HepG2 (cell line): ENCODE measurements around the gene GBX1. TPM values are rescaled to one million over a fixed set of nuclear protein-coding genes. Genes with fewer than 3 reads are reported as not detected.

Experiments used
- ATAC-seq: fragments of 200-7000 bp; cut with Tn5 transposase; 3 replicates; pipeline ENCODE4 v1.9.1; 2020; ENCODE audit warnings: mild to moderate bottlenecking, moderate library complexity
- BruUV-seq: library from RNA; stranded (reverse); fragments of 400-500 nt; replicated peaks from 2 replicates; lab custom pipeline; 2021; lab: Mats Ljungman, UMichigan
- CTCF ChIA-PET: fragments of 300-600 bp; formaldehyde crosslinking; extraction: SDS; loops from one replicate; lab custom pipeline; 2021; ENCODE audit warnings: low total read pairs, inconsistent platforms, low intra/inter-chr PET ratio; lab: Yijun Ruan, JAX
- POLR2A ChIA-PET: fragments of 350-600 bp; sonication (Branson Sonifier 250); formaldehyde crosslinking; loops from one replicate; lab custom pipeline; 2020; ENCODE audit warnings: antibody characterized with exemption, inconsistent platforms; lab: Yijun Ruan, JAX
- DNase-seq: peaks from one replicate; pipeline ENCODE4 v3.0.0-alpha.2; 2015; ENCODE audit warnings: low spot score
- FAIRE-seq: peaks from 3 replicates; lab custom pipeline; 2011; peaks lifted over from hg19 to GRCh38; lab: Jason Lieb, UNC
- H2AFZ ChIP-seq: one replicate; pipeline ENCODE4 v1.6.1; 2011; ENCODE audit warnings: low read length, inconsistent platforms
- H3K27ac ChIP-seq: fragments of 300-600 bp; 3 replicates; pipeline ENCODE4 v1.8.0; 2011; ENCODE audit warnings: mixed run types, mild to moderate bottlenecking, mixed read lengths, low read length, inconsistent platforms; ENCODE audit not compliant: insufficient read depth; ENCODE audit errors: extremely low read length
- H3K27me3 ChIP-seq, 2 experiments: fragments of 200-600 bp in 1 of 2; 2 replicates in 1 of 2; 3 replicates in 1 of 2; pipeline versions ENCODE4 v1.6.0 to v1.8.0; 2011; ENCODE audit warnings: low read length in 2 of 2, mild to moderate bottlenecking in 2 of 2, moderate library complexity in 2 of 2, inconsistent platforms in 1 of 2; ENCODE audit not compliant: insufficient read depth in 2 of 2, control insufficient read depth in 1 of 2
- H3K36me3 ChIP-seq, 2 experiments: fragments of 200-600 bp in 1 of 2; replicated peaks in 1 of 2; 2 replicates in 1 of 2; 3 replicates in 1 of 2; pipeline versions ENCODE4 v1.5.1 to v1.8.0; 2011; ENCODE audit warnings: low read length in 2 of 2, inconsistent platforms in 1 of 2; ENCODE audit not compliant: insufficient read depth in 2 of 2, control insufficient read depth in 1 of 2
- H3K4me1 ChIP-seq: 2 replicates; pipeline ENCODE4 v1.5.1; 2012; ENCODE audit warnings: low read length, inconsistent platforms; ENCODE audit not compliant: insufficient read depth
- H3K4me2 ChIP-seq: 2 replicates; pipeline ENCODE4 v1.6.0; 2011; ENCODE audit warnings: low read depth, low read length, inconsistent platforms
- H3K4me3 ChIP-seq, 3 experiments: fragments of 200-600 bp in 1 of 3; sonication (generic), shearing (Covaris generic) in 1 of 3; replicated peaks in 1 of 3; 2 replicates each; pipeline ENCODE4 v1.5.1; 2011 to 2016; ENCODE audit warnings: low read length in 3 of 3, inconsistent platforms in 2 of 3, low read depth in 2 of 3, mild to moderate bottlenecking in 2 of 3, control low read depth in 1 of 3, mixed read lengths in 1 of 3; ENCODE audit not compliant: insufficient read depth in 1 of 3
- H3K79me2 ChIP-seq: one replicate; pipeline ENCODE4 v1.6.1; 2011; ENCODE audit warnings: low read length, inconsistent platforms; ENCODE audit not compliant: insufficient read depth
- H3K9ac ChIP-seq: 2 replicates; pipeline ENCODE4 v1.6.0; 2011; ENCODE audit warnings: mild to moderate bottlenecking, low read depth, low read length, inconsistent platforms; ENCODE audit not compliant: insufficient read depth
- H3K9me3 ChIP-seq: 2 replicates; pipeline ENCODE4 v1.5.1; 2012; ENCODE audit warnings: mild to moderate bottlenecking, low read length
- H4K20me1 ChIP-seq: 2 replicates; pipeline ENCODE4 v1.6.0; 2011; ENCODE audit warnings: inconsistent platforms, mild to moderate bottlenecking, low read length, moderate library complexity; ENCODE audit not compliant: insufficient read depth
- IRF1 ChIP-seq: sonication (generic); formaldehyde crosslinking; IDR thresholded peaks from 2 replicates; pipeline ENCODE4 v1.4.0; 2020; ENCODE audit warnings: low read depth, mild to moderate bottlenecking, missing genetic modification reagents
- MBD4 ChIP-seq: IDR thresholded peaks from 2 replicates; pipeline ENCODE4 v1.6.1; 2012; ENCODE audit warnings: low read length, inconsistent platforms, borderline replicate concordance
- MLX ChIP-seq: IDR thresholded peaks from 2 replicates; pipeline ENCODE4 v1.6.1; 2016
- NR1H2 ChIP-seq: sonication (generic); formaldehyde crosslinking; IDR thresholded peaks from 2 replicates; pipeline ENCODE4 v1.8.1; 2022; ENCODE audit warnings: low read depth, missing genetic modification reagents, borderline replicate concordance
- PRPF4 ChIP-seq: fragments of 200-400 bp; formaldehyde crosslinking; IDR thresholded peaks from 2 replicates; pipeline ENCODE4 v1.6.1; 2016; ENCODE audit warnings: low read length, low read depth; ENCODE audit not compliant: poor library complexity, severe bottlenecking
- SNAPC4 ChIP-seq: sonication (generic); formaldehyde crosslinking; IDR thresholded peaks from 2 replicates; pipeline ENCODE4 v1.4.0; 2020; ENCODE audit warnings: mild to moderate bottlenecking, missing genetic modification reagents
- ZNF17 ChIP-seq: sonication (generic); formaldehyde crosslinking; IDR thresholded peaks from 2 replicates; pipeline ENCODE4 v1.5.0; 2020; ENCODE audit warnings: mild to moderate bottlenecking, missing genetic modification reagents
- ZNF318 ChIP-seq: sonication (generic); formaldehyde crosslinking; IDR thresholded peaks from 2 replicates; pipeline ENCODE4 v1.4.0; 2020; ENCODE audit warnings: mild to moderate bottlenecking, missing genetic modification reagents
- WGBS: methylation state at CpG from one replicate; pipeline ENCODE4 v1.1.6; 2017; ENCODE audit warnings: low lambda C conversion rate; 5-methylcytosine and 5-hydroxymethylcytosine counted together
- in situ Hi-C: cut with HindIII; loops from 2 replicates; pipeline ENCODE4 v1.10.0; 2017; ENCODE audit warnings: low pct_unique_long_range_greater_than_20kb; ENCODE audit not compliant: extremely low pct_ligation_motif_present
- intact Hi-C: fragments of 100-400 bp; cut with micrococcal nuclease; formaldehyde crosslinking; loops from one replicate; pipeline ENCODE4 v1.10.0; 2022; ENCODE audit not compliant: unreplicated experiment
- polyA plus RNA-seq, 8 experiments: library from polyadenylated mRNA; depleted of rRNA in 3 of 8; stranded (reverse) in 7 of 8; unstranded in 1 of 8; fragments of >200 nt; fragmentation: Illumina TruSeq in 4 of 8; extraction: Trizol in 4 of 8; gene quantifications; 2 replicates each; pipeline versions ENCODE4 v1.2.1 to v1.2.3, GENCODE V29; 2011 to 2016; ENCODE audit warnings: low read depth in 4 of 8, missing spikeins in 1 of 8, mixed read lengths in 1 of 8; ENCODE audit not compliant: insufficient read depth in 1 of 8
- total RNA-seq, 5 experiments: library from RNA; depleted of rRNA; stranded (reverse); fragments of >200 nt; fragmentation: Illumina TruSeq; extraction: Trizol; gene quantifications; 2 replicates each; pipeline ENCODE4 v1.2.3, GENCODE V29; 2016; ENCODE audit warnings: low read depth in 1 of 5

GBX1 gene
- total and polyA plus RNA-seq, 2 of the 13 experiments (the other 11 are each of a cell fraction or from before 2014, with no cell fraction given) = not detected

DNA sequence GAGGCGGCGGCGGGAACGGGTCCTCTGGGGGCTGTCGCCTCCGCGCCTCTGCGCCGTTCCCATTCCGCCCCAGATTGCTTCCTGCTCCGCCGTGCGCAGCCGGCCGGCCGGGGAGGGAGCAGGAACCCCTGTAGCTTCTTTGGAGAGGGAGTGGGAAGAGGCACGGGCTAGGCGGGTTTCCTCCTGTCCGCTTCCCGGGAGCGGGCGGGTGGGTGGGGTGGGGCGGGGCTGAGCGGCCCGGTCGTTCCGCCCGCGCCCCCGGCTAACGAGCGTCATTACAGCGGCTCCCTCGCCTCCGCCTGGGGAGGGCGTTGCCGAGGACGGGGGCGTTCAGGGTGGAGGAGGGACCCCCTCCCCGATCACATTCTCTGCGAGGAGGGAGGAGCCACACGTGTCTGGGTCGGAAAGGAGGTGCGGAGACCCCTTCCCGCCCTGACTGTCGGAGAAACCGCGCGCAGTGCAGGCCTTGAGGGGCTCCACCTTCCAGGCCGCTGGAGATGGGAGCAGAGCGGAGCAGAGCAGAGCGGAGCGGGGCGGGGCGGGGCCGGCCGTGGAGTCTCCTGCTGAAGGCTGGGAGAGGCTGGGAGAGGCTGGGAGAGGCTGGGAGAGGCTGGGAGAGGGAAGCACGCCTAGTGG is 41.5 kb downstream of the GBX1 start:
- Histone ChIP-seq H3K4me2 (no peak overlapping the region), H3K9ac (no peak overlapping the region), H3K27me3 (no peaks in the 10 kb centered on the region), H3K4me3 (no peak overlapping the region), H3K4me1 (no peaks in the 10 kb centered on the region), H3K9me3 (no peaks in the 10 kb centered on the region), H2AFZ (no peak overlapping the region), H4K20me1 (peaks cover 6% of the 10 kb centered on the region; the same call in 1 of the 2 replicates), H3K27ac (no peak overlapping the region), H3K36me3 (peaks cover 14 to 51% of the 10 kb centered on the region in 2 experiments), H3K79me2 (no peaks in the 10 kb centered on the region)
- 98% methylated on average over 39 of the region's 58 CpGs for WGBS
- DNase-seq (no peak), ATAC-seq (no peak), FAIRE-seq (no peak)
- BruUV-seq = no TSS peak
- CTCF ChIA-PET = interaction anchor here (3.1 kb wide), 1 partner anchor 46 kb away, joined by 67 read pairs; no protein-coding TSS in a partner anchor
- POLR2A ChIA-PET = no interaction called here
- in situ Hi-C loops (loop anchor here (10.0 kb wide), 1 partner anchor 179 kb away; no protein-coding TSS in a partner anchor), intact Hi-C loops (no loop called here)
- TF ChIP-seq SNAPC4 (no peak), MBD4 (no peak), PRPF4 (no peak), ZNF17 (CRISPR knock-in tag) (no peak), MLX (CRISPR knock-in tag) (no peak), IRF1 (CRISPR knock-in tag) (no peak), ZNF318 (no peak), NR1H2 (CRISPR knock-in tag) (no peak)
